BJ (cell line): ENCODE results near the gene YKT6. TPM values are rescaled to one million over a fixed set of nuclear protein-coding genes. Genes with fewer than 3 reads are reported as not detected.

ENCODE experiments used
- CTCF ChIA-PET: fragments of 350-600 bp; formaldehyde crosslinking; extraction: SDS; loops from one replicate; lab custom pipeline; 2021; ENCODE audit warnings: antibody characterized with exemption, inconsistent platforms; lab: Yijun Ruan, JAX
- POLR2A ChIA-PET: fragments of 300-600 bp; sonication (Branson Sonifier 250); formaldehyde crosslinking; extraction: SDS; loops from one replicate; lab custom pipeline; 2021; ENCODE audit warnings: antibody characterized with exemption; lab: Charles Lee
- DNase-seq: peaks from one replicate; pipeline ENCODE4 v3.0.0-alpha.2; 2011; ENCODE audit warnings: low read depth
- H3K27me3 ChIP-seq: 2 replicates; pipeline ENCODE4 v1.6.0; 2011; ENCODE audit warnings: low read length; ENCODE audit not compliant: control insufficient read depth, insufficient read depth
- H3K36me3 ChIP-seq: 2 replicates; pipeline ENCODE4 v1.5.1; 2011; ENCODE audit warnings: low read length; ENCODE audit not compliant: control insufficient read depth, insufficient read depth
- H3K4me3 ChIP-seq: 2 replicates; pipeline ENCODE4 v1.5.1; 2011; ENCODE audit warnings: low read depth, mild to moderate bottlenecking, control low read depth, low read length
- polyA plus RNA-seq: library from polyadenylated mRNA; depleted of rRNA; stranded (reverse); fragments of >200 nt; gene quantifications from 2 replicates; pipeline ENCODE4 v1.2.3, GENCODE V29; 2011
- TF ChIP-seq, protein P1 (sequence below): IDR thresholded peaks from 2 replicates; pipeline ENCODE4 v1.5.1; 2011; ENCODE audit warnings: low read depth, mild to moderate bottlenecking, control low read depth, inconsistent platforms, low read length, moderate library complexity; ENCODE audit not compliant: insufficient read depth

The YKT6 gene
- polyA plus RNA-seq, 1 experiment: 160 TPM

DNA sequence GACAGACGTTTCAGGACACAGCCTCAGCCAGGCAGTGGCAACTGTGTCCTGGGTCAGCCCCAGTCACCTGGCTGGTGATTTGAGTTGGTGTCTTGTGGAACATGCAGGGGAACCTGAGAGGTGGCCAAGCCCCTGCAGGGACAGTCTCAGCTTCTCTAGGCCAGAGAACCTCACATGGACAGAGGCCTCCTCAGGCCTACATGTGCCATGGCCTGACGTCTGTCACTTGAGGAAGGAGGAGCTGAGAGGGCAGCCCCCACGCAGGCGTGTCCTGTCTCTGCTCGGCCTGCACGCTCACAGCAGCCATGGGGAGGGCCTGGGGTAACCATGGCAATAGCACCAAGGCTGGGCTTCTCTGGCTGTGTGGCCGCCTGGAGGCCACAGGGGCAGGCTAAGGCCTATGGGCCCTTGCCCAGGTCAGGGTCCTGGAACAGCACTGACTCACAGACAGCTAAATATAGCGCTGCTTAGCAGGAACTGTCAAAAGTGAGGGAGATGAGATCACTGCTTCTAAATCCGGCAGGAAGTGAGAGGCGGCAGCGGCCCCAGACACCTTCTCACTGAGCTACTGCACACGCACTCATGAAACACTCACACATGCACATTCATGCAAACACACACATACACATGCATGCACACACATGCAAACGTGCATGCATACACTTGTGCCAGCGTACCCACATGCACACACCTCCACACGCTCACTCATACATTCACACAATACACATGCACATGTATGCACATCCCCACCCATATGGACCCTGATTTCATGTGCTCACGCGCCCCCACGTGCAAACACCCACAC is 57.0 kb downstream of the YKT6 start:
- TF ChIP-seq, protein P1, sequence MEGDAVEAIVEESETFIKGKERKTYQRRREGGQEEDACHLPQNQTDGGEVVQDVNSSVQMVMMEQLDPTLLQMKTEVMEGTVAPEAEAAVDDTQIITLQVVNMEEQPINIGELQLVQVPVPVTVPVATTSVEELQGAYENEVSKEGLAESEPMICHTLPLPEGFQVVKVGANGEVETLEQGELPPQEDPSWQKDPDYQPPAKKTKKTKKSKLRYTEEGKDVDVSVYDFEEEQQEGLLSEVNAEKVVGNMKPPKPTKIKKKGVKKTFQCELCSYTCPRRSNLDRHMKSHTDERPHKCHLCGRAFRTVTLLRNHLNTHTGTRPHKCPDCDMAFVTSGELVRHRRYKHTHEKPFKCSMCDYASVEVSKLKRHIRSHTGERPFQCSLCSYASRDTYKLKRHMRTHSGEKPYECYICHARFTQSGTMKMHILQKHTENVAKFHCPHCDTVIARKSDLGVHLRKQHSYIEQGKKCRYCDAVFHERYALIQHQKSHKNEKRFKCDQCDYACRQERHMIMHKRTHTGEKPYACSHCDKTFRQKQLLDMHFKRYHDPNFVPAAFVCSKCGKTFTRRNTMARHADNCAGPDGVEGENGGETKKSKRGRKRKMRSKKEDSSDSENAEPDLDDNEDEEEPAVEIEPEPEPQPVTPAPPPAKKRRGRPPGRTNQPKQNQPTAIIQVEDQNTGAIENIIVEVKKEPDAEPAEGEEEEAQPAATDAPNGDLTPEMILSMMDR: no peak
- POLR2A ChIA-PET: interaction anchor here (0.5 kb wide), 1 partner anchor 278 kb away, joined by 10 read pairs; no protein-coding TSS in a partner anchor
- H3K36me3 ChIP-seq: no peaks in the 10 kb centered on the region
- peak; percentile 26 for DNase-seq
- CTCF ChIA-PET: interaction anchor here (0.5 to 3.5 kb wide), 5 partner anchors 10 to 220 kb away, joined by 3 to 25 read pairs (median 4); no protein-coding TSS in a partner anchor
- no peak overlapping the region for H3K4me3 ChIP-seq
- H3K27me3 ChIP-seq: peaks cover 1% of the 10 kb centered on the region; the same call in 1 of the 2 replicates

DNA sequence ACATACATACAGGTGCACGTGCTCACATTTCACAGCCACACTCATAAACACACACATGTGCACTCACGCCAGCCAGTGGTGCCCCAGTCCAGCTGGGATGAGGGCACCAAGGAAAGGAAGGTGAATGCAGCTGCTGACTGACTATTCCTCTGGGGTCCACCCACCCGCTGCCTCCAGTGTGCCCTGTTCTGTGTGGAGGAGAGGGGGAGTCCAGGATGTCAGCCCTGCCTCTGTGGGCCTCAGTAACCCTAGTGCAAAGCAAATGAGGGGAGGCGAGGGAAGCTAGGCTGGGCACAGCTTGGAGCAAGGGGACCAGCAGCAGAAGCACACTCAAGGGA is 57.6 kb downstream of the YKT6 start:
- TF ChIP-seq, protein P1: no peak
- ChIA-PET POLR2A (interaction anchor here (0.5 kb wide), 1 partner anchor 277 kb away, joined by 10 read pairs; no protein-coding TSS in a partner anchor), CTCF (interaction anchor here (0.5 to 3.5 kb wide), 5 partner anchors 11 to 219 kb away, joined by 3 to 25 read pairs (median 4); no protein-coding TSS in a partner anchor)
- H3K36me3 ChIP-seq: no peaks in the 10 kb centered on the region
- DNase-seq: no peak
- peaks cover 2% of the 10 kb centered on the region; the same call in 1 of the 2 replicates for H3K27me3 ChIP-seq
- no peak overlapping the region for H3K4me3 ChIP-seq

DNA sequence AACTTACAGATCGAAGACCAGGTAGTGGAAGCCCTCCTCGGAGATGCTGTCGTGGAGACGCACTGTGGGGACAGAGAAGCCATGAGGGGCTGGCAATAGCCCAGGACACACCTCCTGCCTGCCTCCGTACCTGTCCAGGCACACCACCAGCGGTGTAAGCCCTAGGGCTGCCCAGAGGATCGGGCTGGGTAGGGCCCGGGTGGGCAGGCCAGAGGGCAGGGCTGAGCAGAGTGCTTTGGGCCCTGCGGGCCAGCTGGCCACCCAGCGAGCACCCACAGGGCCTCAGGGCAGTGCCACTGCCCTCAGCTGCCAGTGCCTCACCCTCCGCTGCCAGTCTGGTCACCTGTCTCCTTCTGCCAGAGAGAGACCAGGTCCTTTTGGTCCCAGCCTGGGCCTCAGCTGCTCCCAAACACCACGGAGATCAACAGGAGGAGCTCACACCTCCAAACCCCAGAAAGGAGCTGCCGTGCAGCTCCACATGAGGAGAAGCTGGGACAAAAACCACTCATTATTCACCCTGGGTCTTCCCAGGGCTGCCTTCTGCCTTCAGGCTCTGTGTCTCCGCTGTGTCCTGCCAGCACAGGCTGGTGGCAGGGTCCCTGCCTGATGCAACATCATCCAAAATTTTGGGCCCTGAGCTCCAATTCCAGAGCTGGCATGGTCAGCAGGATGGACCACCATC is 58.2 kb downstream of the YKT6 start:
- H3K36me3 ChIP-seq: no peaks in the 10 kb centered on the region
- peaks cover 5% of the 10 kb centered on the region for H3K27me3 ChIP-seq
- POLR2A ChIA-PET: interaction anchor here (0.5 kb wide), 1 partner anchor 276 kb away, joined by 10 read pairs; no protein-coding TSS in a partner anchor
- TF ChIP-seq, protein P1: no peak
- H3K4me3 ChIP-seq: no peak overlapping the region
- CTCF ChIA-PET: interaction anchor here (0.9 to 3.5 kb wide), 5 partner anchors 14 to 311 kb away, joined by 3 to 25 read pairs (median 4); no protein-coding TSS in a partner anchor
- no peak for DNase-seq

DNA sequence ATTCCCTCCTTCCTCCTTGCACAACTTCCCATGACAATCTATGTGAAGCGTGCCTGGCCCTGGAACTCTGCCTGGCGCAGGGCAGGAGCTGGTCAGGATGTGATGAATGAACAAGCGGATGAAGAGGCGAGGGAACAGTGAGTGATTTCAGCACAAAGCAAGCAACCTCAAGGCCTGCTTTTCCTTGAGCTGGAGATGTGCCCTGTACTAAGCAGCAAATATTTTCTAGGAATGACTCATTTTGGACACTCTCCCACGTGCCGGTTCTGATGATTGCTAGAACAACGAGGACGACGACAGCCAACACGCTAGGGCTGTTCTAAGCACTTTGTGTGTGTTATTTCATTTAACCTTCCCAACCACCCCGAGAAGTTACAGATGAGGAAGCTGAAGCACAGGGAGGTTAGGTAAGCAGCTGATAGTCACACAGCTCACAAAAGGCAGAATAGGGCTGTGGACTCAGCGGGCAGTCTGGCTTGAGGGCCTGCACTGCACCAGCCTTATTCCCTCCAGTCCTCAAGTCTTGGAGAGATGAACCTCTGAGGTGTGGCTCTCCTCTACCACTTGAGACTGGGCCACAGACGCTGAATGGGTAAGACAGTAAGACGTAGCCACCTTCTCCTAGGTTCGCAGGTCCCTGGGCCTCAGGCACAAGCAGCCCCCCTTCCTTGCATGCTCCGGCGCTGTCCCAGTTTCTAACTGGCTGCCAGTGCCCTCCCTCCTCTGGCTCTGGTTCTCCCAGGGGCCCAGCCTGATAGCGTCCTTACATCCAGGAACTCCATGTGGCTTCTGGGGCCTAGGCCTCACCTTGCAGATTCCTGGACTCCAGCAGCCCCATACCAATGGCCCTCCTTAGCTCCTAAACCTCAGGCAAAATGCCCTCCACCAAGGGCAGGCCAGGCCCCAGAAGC is 59.0 kb downstream of the YKT6 start:
- DNase-seq: peak; percentile 87
- peaks cover 13% of the 10 kb centered on the region for H3K27me3 ChIP-seq
- no peak overlapping the region for H3K4me3 ChIP-seq
- CTCF ChIA-PET: interaction anchor here (0.6 to 3.5 kb wide), 4 partner anchors 19 to 310 kb away, joined by 3 to 25 read pairs (median 4); no protein-coding TSS in a partner anchor
- no peaks in the 10 kb centered on the region for H3K36me3 ChIP-seq
- POLR2A ChIA-PET: no interaction called here
- TF ChIP-seq, protein P1: no peak
